Right kidney (tissue), 1 donor: ENCODE results near the gene TTC28.
"Not testable (repeated sequence)": the region's sequence is repeated elsewhere in the genome, so short reads cannot be mapped to it uniquely, and the experiment has no call there.

Experiments used
- DNase-seq: peaks from one replicate; pipeline ENCODE4 v3.0.0-alpha.2; 2016

The TTC28 gene

DNA sequence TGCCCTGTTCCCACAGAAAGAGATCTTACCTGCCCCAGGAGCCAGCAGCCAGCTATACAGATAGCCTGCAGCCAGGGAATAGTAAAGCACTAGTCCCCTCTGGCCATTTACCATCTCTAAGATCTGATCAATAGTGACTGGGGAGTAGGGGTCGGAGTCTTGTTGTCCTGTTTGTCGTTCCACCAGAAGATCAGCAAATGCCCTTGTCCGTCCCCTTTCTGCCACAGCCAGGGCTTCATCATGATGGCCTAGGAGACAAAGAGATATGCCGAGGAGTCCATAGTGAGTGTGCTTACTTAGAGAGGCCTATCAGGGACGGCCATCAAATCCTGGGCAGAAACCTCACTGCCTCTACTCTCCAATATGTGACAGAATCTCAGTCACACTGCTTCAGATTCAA lies 583.5 kb downstream of the TTC28 start:
- no peak for DNase-seq

DNA sequence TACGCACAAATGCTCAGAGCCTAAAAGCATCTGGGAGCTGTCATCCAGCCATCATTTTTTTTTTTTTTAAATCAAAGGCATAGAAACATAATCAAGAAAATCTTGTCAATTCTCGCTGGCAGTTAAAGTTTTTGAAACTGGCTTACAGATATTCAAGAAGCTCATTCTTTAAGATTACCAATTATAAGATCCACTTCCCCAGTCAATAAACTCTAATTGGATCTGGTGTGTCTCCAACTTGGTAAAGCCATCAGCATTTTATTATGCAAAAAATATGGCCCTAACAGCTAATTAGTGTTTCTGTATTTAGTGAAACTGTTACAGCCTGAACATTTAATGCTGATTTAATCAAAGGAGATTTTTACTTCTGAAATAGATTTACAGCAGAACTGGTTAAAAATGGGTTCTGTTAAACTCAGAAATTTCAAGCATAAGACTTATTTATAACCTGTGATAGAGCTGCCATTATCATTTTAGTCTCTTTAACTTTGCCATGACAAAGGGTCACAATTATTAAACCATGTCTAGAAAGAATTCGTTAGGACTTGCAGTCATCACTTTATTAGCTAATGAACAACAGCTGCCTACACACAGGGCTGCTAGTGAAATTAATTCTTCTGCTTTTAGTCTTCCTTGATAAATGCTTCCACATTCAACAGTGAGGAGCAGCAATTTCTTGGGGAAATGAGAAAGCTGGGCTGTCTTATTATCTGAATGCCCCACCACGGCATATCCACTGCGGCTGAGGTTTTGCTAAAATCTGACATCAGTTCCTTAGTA lies 584.1 kb downstream of the TTC28 start:
- DNase-seq = no peak

DNA sequence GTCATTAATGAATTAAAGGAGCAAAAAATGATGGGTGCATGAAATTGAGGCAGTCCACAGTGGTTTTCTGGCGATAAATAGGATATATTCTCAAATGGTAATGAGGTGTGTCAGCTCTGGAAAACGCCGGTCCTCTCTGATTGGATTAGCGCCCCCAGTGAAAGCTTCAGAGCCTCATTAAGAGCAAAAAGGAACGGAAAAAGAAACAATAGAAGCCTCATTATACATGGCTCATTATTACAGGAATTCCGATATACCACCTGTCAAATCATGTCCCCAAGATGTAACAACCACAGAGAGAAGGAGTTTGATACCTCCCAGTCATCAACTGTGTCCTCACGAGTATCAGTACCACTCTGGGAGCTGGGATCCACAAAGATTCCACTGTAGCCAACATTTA lies 584.9 kb downstream of the TTC28 start:
- DNase-seq = no peak

DNA sequence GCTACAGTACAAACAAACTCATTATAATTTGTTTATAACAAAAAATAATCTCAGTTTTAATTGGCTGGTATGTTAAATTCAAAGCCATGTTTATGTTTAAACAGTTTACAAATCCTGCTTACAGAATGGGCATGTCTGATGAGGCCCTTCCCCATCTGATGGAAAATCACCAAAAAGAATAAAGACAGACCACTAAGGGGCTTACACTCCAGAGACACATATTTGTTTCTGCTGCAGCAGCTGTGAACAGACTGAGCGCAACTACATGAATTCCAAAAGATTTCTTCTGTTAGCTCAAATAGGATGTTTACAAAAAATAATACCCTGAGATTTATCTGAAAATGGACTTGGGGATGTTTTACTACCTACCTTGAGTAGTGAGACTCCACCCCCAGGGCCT lies 585.9 kb downstream of the TTC28 start:
- no peak for DNase-seq

DNA sequence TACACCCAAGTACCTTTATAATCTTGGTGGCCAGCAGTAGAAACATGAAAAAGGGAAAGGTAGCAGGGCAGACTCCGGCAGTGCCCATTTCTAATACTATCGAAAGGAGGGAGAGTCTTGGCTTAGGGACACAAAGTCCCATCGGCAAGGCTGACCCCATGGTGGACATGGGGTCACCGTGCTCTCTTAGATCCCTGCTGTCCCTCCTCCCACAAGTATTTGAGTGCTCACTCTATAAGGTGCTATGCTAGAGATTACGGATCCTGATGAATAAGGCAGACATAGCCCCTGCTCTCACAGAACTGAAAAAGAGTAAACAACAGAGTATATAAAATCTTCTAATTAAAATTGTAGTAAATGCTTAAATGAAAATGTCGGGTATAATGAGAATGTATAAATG lies 588.2 kb downstream of the TTC28 start:
- DNase-seq = no peak

DNA sequence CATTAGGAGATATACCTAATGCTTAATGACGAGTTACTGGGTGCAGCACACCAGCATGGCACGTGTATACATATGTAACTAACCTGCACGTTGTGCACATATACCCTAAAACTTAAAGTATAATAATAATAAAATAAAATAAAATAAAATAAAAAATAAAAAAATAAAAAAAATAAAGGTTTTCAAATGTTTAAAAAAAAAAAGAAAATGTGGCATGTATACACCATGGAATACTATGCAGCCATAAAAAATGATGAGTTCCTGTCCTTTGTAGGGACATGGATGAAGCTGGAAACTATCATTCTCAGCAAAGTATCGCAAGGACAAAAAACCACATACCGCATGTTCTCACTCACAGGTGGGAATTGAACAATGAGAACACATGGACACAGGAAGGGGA lies 590.1 kb downstream of the TTC28 start:
- not testable (repeated sequence) for DNase-seq

DNA sequence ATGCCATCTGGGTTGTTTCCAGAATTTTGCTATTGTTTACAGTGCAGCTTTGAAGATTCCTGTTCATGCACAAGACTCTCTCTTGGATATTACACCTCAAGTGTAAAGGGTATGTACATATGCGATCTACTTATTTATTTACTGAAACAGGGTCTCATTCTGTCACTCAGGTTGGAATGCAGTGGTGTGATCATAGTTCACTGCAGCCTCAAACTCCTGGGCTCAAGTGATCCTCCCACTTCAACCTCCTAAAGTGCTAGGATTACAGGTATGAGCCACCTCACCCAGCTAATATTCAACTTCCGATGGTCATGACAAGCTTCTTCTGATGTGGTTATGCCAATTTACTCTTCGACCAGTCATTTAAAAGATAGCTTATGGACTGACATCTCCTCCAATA lies 602.5 kb downstream of the TTC28 start:
- no peak for DNase-seq

DNA sequence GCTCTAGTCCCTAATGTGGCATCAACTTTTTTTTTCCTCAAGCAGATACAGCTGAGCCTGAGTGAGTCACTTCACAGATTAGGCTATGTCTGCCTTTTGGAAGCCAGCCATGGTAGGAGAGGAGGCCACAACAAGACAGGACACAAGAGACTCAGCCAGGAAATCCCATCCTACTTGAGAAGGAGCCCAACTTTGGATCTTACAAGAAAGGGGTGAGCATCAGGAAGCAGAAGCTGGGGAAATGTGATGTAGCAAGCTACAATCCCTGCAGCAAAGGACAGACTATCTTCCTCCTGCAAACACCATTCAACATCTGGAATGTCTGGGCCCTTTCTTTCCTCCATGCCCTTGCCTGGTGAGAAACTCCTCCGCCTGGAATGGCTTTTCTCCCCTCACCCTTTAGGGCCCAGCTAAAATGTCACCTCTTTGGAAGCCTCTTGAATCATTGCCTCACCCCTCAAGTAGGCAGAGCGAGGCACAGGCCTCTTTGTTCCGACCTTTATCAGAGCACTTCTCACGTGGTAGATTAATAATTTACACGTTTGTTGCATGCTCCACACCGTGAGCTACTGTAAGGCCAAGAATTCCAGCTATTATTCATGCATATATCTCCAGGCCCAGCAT lies 604.2 kb downstream of the TTC28 start:
- peak; percentile 30 for DNase-seq

DNA sequence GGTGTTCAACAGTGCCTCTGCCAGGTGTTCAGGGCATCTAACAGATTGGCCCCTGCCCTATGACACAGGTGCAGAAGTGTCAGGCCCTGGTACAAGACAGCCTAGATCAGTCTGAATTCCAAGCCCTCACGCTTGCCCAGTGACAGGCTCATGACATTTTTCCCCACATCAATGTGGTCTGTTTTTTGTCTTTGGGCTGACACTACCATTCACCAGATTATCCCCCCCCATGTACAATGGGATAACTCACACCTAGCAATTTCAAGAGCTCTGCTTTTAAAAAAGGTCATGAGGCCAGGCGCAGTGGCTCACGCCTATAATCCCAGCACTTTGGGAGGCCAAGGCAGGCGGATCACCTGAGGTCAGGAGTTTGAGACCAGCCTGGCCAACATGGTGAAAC lies 605.1 kb downstream of the TTC28 start:
- DNase-seq = no peak

DNA sequence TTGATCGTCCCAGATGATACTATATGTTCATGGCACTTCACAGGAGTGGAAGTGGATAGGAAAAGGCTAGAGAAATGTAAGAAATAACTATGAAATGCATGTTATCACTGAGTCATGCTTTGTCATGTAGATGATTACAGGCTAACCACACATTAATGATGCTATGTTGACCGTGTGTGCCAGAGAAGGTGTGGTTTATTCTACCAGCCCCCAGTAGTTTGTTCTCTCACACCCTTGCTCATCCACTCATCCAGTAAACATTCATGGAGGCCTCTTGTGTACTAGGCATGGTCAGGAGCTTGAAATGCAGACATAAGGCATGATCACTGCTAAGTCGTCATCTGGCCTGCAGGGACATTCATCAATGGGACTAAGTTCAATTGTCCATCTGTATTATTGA lies 607.6 kb downstream of the TTC28 start:
- DNase-seq = no peak

DNA sequence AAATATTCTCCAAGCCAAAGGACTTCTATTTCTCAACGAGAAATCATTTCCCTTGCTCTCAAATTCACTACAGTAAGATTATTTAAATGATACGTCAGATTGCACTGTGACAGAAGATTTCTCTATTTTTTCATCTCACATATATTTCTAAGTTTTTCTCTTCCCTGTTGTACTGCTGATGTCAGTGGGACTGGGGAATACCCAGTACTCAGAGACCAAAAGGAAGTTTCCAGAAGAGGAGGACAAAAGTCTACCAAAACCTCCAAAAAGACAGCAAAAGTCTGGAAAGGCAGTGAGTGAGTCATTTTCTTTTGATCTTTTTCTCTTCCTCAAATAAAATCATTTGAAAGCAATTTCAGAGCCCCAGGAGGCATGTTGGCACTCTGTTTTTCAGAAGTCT lies 610.8 kb downstream of the TTC28 start:
- no peak for DNase-seq

DNA sequence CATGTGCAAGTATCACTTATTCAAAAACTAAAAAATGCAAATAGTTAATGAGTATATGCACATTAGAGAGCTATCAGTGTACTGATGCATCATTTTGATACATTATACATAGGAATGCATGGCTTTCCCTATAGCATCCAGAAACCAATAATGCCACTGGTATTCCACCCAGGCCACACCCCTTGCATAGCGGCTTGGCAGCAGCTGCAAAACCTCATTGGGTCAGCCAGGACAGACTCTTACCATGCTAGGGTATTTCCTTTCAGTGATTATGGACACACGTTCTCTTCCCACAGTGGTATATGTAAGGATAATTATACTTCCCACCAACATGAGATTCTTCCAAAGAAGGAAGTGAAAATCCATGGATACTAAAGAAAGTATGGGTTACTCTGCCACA lies 614.7 kb downstream of the TTC28 start:
- no peak for DNase-seq

DNA sequence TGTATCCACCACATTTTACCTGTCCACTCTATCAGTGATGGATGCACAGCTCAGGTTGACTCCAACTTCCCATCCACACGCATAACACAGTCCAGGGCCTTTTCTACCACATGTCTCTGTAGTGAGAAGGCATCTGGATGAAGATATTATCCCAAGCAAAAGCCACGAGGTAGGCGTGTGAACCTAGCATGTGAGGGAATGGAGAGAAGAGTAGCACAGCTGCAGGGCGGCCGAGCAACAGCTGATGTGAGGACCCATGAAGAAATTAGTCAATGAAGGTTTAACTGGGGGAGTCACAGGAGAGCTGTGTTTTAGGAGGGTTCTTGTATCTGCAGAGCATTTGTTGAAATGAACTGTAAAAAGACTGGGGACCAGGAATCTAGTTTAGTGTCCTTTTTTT lies 616.0 kb downstream of the TTC28 start:
- DNase-seq = no peak

DNA sequence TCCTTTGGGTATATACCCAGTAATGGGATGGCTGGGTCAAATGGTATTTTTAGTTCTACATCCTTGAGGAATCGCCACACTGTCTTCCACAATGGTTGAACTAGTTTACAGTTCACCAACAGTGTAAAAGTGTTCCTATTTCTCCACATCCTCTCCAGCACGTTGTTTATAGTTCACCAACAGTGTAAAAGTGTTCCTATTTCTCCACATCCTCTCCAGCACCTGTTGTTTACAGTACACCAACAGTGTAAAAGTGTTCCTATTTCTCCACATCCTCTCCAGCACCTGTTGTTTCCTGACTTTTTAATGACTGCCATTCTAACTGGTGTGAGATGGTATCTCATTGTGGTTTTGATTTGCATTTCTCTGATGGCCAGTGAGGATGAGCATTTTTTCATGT lies 619.0 kb downstream of the TTC28 start:
- not testable (repeated sequence) for DNase-seq

DNA sequence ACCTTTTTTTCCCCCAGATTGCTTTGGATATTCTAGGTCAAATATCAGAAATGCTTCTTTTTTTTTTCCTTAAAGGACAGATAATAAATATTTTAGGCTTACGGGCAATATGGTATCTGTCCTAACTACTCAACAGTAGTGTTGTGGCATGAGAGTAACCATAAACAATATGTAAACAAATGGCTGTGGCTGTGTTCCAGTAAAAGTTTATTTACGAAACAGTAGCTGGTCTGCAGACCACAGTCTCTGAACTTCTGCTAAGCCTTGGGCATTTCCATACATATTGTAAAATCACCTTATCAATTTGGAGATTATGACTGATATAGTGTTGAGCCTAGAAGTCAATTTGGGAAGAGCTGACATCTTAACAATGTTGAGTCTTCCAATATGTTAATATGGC lies 621.6 kb downstream of the TTC28 start:
- DNase-seq = no peak

DNA sequence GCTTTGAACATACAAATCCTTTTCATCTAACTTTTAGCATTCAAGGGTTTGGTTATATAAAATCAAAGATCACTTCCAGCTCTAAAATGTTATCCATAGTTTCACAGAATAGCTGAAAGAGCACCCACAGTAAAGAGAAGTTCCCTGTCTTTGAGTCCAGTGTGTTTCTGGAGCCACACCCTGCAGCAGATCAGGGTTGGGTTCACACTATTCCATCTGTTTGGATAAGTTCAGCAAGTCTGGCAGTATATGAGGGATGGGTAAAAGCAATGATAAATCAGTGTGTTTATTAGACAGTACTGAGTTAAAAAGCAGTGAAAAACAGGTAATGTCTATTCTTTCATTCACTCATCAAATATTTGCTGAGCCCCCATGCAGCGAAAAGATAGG lies 624.8 kb downstream of the TTC28 start:
- DNase-seq = no peak

DNA sequence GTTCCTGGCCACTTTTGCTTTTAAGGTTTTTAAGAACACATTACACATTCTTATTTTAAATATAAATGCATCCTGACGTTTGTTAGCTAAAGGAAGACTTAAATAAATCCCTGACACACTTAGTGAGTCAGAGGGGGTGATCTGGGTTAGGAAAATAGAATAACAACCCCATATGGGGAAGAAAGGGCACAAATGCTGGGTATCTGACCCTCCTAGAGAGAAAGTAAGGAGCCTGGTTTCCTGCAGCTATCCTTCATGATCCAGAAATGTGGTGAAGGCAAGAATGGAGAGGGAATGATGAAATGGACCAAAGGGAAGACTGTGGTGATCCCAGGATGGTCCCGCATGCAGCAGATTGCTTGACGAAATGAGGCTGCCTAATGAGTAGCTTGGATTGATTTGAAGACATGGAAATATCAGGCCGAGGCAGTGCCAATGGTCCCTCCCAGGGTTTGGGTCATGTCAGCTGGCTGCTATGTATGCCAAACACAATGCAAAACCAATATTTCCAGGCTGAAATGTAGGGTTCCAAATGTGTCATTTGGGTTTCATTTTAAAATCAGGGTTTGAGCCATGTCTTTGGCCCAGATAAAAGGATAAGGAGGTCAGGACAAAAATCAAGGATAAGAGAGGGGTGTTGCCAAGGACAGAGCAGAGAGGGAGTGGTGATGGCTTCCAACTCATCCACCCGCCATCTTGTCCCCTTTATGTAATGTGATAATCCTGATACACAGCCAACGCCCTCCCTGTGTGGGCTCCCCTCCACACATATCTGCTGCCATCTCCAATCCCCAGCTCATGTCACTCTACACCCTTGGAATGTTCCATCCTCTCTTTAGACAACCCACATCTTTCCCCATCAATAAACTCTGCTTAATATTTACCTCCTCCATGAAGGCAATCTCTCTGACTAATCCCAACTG lies 625.5 kb downstream of the TTC28 start:
- DNase-seq = no peak

DNA sequence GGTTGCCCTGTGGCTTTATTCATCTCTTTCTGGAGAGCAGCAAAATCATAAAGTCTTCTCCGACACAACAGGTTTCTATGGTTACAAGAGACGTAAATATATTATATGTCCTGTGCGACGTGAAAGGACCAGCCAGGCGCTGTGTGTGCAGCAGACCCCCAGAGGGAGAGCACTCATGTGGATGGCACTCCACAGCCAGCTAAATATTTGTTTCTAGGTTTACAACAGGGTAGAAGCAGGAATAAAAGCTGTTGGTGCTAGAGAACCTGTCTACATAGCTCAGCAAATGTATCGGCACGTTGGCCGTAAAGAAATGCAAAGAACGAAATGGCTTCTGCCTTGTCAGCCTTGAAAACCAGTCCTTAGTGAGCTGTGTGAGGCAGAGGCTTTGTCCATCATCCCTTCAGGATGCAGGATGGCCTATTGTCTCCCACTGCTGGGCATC lies 626.8 kb downstream of the TTC28 start:
- DNase-seq = peak; percentile 15

DNA sequence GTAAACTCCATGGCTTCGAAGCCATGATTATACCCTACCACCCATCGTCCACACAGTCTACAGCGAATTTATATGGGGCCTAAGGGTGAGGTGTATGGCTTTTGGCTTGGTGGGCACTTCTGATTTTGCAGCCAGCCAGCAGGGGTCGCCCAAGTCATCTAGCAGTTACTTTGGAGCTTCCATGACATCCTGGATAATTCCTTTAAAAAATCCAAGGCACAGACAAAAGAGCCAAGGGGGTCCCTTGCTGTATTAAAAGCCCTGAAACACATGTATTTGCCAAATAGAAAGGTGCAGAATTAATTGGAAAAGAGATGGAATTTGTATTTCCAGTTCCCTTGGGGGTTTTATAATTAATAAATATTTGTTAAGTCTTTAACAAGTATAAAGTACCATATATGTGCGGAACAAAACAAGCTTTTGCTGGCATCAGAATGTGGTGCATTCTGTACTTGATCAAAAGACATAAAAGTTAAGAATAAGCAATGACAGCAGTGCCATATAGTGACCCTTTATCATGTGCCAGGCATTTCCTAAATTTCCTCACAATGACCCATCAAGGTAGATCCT lies 627.8 kb downstream of the TTC28 start:
- DNase-seq = peak; percentile 36

DNA sequence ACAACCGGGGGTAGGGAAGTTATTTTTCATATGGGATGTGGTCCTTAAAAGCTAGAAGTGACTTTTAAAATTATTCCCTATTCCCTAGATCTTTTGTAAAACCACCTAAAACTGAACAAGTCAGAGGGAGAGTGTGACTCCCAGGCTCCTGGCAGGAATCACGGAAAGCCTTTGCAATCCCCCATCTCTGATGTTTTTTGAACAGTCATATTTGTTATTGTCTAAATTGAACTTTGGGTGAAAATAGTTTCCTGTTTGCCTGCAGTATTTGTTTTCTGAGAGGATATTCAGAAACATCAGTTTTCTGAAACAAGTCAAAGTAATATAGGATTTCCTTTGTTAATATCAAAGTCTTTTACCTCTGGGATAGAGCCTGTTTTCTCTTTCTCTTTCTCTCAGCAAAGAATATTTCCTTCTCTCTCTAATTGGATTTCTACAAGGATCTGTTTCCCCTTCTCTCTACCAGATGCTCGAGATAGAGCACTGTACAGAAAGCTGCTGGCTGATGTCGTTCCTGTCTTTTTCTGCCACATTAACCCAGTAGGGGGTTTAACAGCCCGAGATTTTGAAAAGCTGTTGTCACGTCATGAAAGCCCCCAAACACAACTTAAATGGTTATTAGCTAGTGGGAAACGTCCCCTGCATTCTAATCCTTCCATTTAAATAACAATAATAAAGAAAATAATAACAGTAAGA lies 628.4 kb downstream of the TTC28 start:
- peak; percentile 13 for DNase-seq

DNA sequence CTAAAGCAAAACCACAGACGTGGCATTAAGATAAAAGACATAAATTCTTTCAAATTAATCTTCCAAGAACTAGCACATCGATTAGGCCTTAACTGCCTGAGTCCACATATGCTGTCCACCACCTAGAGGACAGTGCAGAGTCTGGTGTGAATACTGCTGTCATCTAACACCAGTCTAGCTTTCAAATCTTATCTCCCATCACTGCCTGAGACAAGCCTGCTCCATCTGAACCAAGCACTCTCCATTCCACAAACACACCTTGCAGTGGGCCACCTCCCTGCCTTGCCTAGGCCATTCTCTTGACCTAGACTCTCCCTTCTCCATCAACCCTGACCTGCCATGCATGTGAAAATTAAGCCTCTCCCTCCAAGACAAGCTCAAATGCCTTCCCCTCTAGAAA lies 631.1 kb downstream of the TTC28 start:
- DNase-seq = no peak

DNA sequence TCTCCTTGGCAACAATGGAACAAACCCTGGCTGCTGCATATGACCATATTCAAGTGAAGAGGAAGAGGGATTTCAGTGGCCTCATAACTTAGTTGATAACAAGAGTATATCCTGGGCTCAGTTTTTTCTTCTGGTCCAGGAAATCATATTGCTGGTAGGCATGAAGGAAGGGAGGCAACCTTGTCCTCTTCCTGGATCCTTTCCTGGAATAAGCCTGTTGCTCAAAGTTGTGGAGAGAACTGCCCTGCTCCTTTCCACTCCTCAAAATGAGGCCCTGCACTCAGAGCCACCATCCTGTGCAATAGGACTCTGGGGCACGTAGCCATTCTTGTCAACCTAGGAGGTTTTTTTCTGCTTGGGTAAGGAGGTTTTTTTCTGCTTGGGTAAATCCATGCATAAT lies 631.9 kb downstream of the TTC28 start:
- no peak for DNase-seq
